H9 (cell line): ENCODE measurements around the gene MXI1. TPM values are rescaled to one million over a fixed set of nuclear protein-coding genes. Genes with fewer than 3 reads are reported as not detected.

ENCODE experiments used
- DNase-seq: peaks from one replicate; pipeline ENCODE4 v3.0.0-alpha.2; 2017
- H2AFZ ChIP-seq: one replicate; pipeline ENCODE4 v1.6.1; 2013; ENCODE audit warnings: mild to moderate bottlenecking, low read length, control low read depth, moderate library complexity
- H2AK5ac ChIP-seq: 2 replicates; pipeline ENCODE4 v1.6.1; 2013; ENCODE audit warnings: low read length, control low read depth, mixed read lengths; ENCODE audit not compliant: insufficient read length
- H2BK120ac ChIP-seq: one replicate; pipeline ENCODE4 v1.6.1; 2013; ENCODE audit warnings: low read depth, mild to moderate bottlenecking, low read length, control low read depth, inconsistent platforms; ENCODE audit not compliant: poor library complexity, severe bottlenecking
- H2BK12ac ChIP-seq: 2 replicates; pipeline ENCODE4 v1.6.1; 2013; ENCODE audit warnings: low read length, control low read depth, mixed read lengths, low read depth; ENCODE audit not compliant: insufficient read length
- H2BK15ac ChIP-seq: 2 replicates; pipeline ENCODE4 v1.6.1; 2013; ENCODE audit warnings: low read depth, low read length, control low read depth
- H2BK20ac ChIP-seq: one replicate; pipeline ENCODE4 v1.6.1; 2013; ENCODE audit warnings: low read depth, mild to moderate bottlenecking, low read length, control low read depth, inconsistent platforms; ENCODE audit not compliant: poor library complexity, severe bottlenecking
- H2BK5ac ChIP-seq: 2 replicates; pipeline ENCODE4 v1.6.1; 2013; ENCODE audit warnings: low read length, control low read depth, mixed read lengths; ENCODE audit not compliant: insufficient read length
- H3K14ac ChIP-seq: 2 replicates; pipeline ENCODE4 v1.6.1; 2013; ENCODE audit warnings: low read length, control low read depth; ENCODE audit not compliant: insufficient read depth
- H3K18ac ChIP-seq: 2 replicates; pipeline ENCODE4 v1.6.1; 2013; ENCODE audit warnings: low read depth, mild to moderate bottlenecking, mixed read lengths, low read length, control low read depth; ENCODE audit not compliant: insufficient read length
- H3K23ac ChIP-seq: 2 replicates; pipeline ENCODE4 v1.6.1; 2013; ENCODE audit warnings: low read length, control low read depth, mixed read lengths, low read depth; ENCODE audit not compliant: insufficient read length
- H3K23me2 ChIP-seq: 2 replicates; pipeline ENCODE4 v1.6.1; 2013; ENCODE audit warnings: low read depth, mild to moderate bottlenecking, mixed read lengths, low read length, control low read depth; ENCODE audit not compliant: insufficient read length, poor library complexity, severe bottlenecking
- H3K27ac ChIP-seq: 2 replicates; pipeline ENCODE4 v1.5.1; 2013; ENCODE audit warnings: low read length, control low read depth, mixed read lengths, low read depth; ENCODE audit not compliant: insufficient read length
- H3K27me3 ChIP-seq: 2 replicates; pipeline ENCODE4 v1.6.1; 2013; ENCODE audit warnings: low read length, control low read depth, inconsistent platforms; ENCODE audit not compliant: insufficient read depth
- H3K4ac ChIP-seq: 2 replicates; pipeline ENCODE4 v1.6.1; 2013; ENCODE audit warnings: low read depth, mild to moderate bottlenecking, control low read depth, inconsistent platforms, low read length, moderate library complexity
- H3K4me1 ChIP-seq: 2 replicates; pipeline ENCODE4 v1.6.1; 2013; ENCODE audit warnings: low read length, control low read depth, inconsistent platforms; ENCODE audit not compliant: insufficient read depth
- H3K4me2 ChIP-seq: 2 replicates; pipeline ENCODE4 v1.6.1; 2013; ENCODE audit warnings: low read length, control low read depth, mixed read lengths; ENCODE audit not compliant: insufficient read length, insufficient read depth
- H3K56ac ChIP-seq: 2 replicates; pipeline ENCODE4 v1.6.1; 2013; ENCODE audit warnings: low read depth, mild to moderate bottlenecking, mixed read lengths, low read length, control low read depth; ENCODE audit not compliant: insufficient read length
- H3K79me1 ChIP-seq: 2 replicates; pipeline ENCODE4 v1.6.1; 2013; ENCODE audit warnings: low read depth, mild to moderate bottlenecking, moderate library complexity, low read length, control low read depth, inconsistent platforms; ENCODE audit not compliant: insufficient read depth, poor library complexity, severe bottlenecking
- H3K79me2 ChIP-seq: 2 replicates; pipeline ENCODE4 v1.6.1; 2013; ENCODE audit warnings: low read length, control low read depth, inconsistent platforms; ENCODE audit not compliant: insufficient read depth
- H3K9ac ChIP-seq: 2 replicates; pipeline ENCODE4 v1.6.1; 2013; ENCODE audit warnings: low read length, control low read depth, mixed read lengths; ENCODE audit not compliant: insufficient read length; ENCODE audit errors: extremely low read depth
- H3K9me3 ChIP-seq: one replicate; pipeline ENCODE4 v1.6.1; 2013; ENCODE audit warnings: low read depth, low read length, inconsistent platforms; ENCODE audit not compliant: control insufficient read depth
- H3T11ph ChIP-seq: one replicate; pipeline ENCODE4 v1.6.1; 2013; ENCODE audit warnings: mild to moderate bottlenecking, low read length, control low read depth, inconsistent platforms
- H4K20me1 ChIP-seq: one replicate; pipeline ENCODE4 v1.6.1; 2013; ENCODE audit not compliant: control insufficient read depth, insufficient read length, insufficient read depth
- H4K5ac ChIP-seq: 2 replicates; pipeline ENCODE4 v1.6.1; 2013; ENCODE audit warnings: low read depth, mild to moderate bottlenecking, mixed read lengths, low read length, control low read depth; ENCODE audit not compliant: insufficient read length
- H4K8ac ChIP-seq: replicated peaks from 2 replicates; pipeline ENCODE4 v1.6.1; 2013; ENCODE audit warnings: low read length, control low read depth, mixed read lengths, low read depth; ENCODE audit not compliant: insufficient read length
- H4K91ac ChIP-seq: 2 replicates; pipeline ENCODE4 v1.6.1; 2013; ENCODE audit warnings: low read depth, mild to moderate bottlenecking, moderate library complexity, mixed read lengths, low read length, control low read depth; ENCODE audit not compliant: insufficient read length
- H3K27ac Mint-ChIP-seq, 3 experiments: 2 replicates in 2 of 3; 3 replicates in 1 of 3; pipeline ENCODE4 v1.8.0; 2020 to 2021; ENCODE audit warnings: mixed read lengths in 3 of 3, mild to moderate bottlenecking in 1 of 3, moderate library complexity in 1 of 3
- H3K27me3 Mint-ChIP-seq: 2 replicates; pipeline ENCODE4 v1.8.0; 2021; ENCODE audit warnings: low read depth, mild to moderate bottlenecking, moderate library complexity, mixed read lengths
- H3K36me3 Mint-ChIP-seq, 3 experiments: 2 replicates in 2 of 3; 3 replicates in 1 of 3; pipeline ENCODE4 v1.8.0; 2020 to 2021; ENCODE audit warnings: low read depth in 3 of 3, mixed read lengths in 3 of 3; ENCODE audit not compliant: insufficient read depth in 1 of 3
- H3K4me1 Mint-ChIP-seq, 2 experiments: 2 replicates each; pipeline ENCODE4 v1.8.0; 2020; ENCODE audit warnings: mixed read lengths in 2 of 2
- H3K4me3 Mint-ChIP-seq, 2 experiments: 2 replicates in 1 of 2; 3 replicates in 1 of 2; pipeline ENCODE4 v1.8.0; 2020 to 2021; ENCODE audit warnings: mild to moderate bottlenecking in 2 of 2, mixed read lengths in 2 of 2, moderate library complexity in 1 of 2
- H3K9me3 Mint-ChIP-seq, 2 experiments: 2 replicates in 1 of 2; 3 replicates in 1 of 2; pipeline ENCODE4 v1.8.0; 2020; ENCODE audit warnings: mild to moderate bottlenecking in 2 of 2, mixed read lengths in 2 of 2, moderate library complexity in 1 of 2
- WGBS: extraction: QIAGEN DNeasy Blood & Tissue Kit; methylation state at CpG from one replicate; pipeline ENCODE4 v1.1.7; 2013; ENCODE audit warnings: missing lambda C conversion rate, low lambda C conversion rate, mixed read lengths; ENCODE audit not compliant: insufficient read length; ENCODE audit errors: extremely low coverage; 5-methylcytosine and 5-hydroxymethylcytosine counted together
- total RNA-seq: library from RNA; stranded (reverse); gene quantifications from 2 replicates; pipeline ENCODE4 v1.2.1, GENCODE V29; 2021
- TF ChIP-seq, protein P1 (sequence below): fragments of 200-600 bp; sonication (generic); conservative IDR thresholded peaks from 3 replicates; pipeline ENCODE4 v1.8.0; 2021; ENCODE audit warnings: antibody characterized with exemption, mild to moderate bottlenecking

Gene MXI1
- total RNA-seq, 1 experiment from 2014 or later = 5.6 TPM

- peaks cover 2% of the 10 kb centered on the region; the same call in 1 of the 2 replicates for H3K4me1 ChIP-seq
- no peak overlapping the region for H3T11ph ChIP-seq
- no peak overlapping the region for H2BK20ac ChIP-seq
- no peak overlapping the region for H3K23ac ChIP-seq
- TF ChIP-seq, protein P1, sequence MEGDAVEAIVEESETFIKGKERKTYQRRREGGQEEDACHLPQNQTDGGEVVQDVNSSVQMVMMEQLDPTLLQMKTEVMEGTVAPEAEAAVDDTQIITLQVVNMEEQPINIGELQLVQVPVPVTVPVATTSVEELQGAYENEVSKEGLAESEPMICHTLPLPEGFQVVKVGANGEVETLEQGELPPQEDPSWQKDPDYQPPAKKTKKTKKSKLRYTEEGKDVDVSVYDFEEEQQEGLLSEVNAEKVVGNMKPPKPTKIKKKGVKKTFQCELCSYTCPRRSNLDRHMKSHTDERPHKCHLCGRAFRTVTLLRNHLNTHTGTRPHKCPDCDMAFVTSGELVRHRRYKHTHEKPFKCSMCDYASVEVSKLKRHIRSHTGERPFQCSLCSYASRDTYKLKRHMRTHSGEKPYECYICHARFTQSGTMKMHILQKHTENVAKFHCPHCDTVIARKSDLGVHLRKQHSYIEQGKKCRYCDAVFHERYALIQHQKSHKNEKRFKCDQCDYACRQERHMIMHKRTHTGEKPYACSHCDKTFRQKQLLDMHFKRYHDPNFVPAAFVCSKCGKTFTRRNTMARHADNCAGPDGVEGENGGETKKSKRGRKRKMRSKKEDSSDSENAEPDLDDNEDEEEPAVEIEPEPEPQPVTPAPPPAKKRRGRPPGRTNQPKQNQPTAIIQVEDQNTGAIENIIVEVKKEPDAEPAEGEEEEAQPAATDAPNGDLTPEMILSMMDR = no peak
- H3K23me2 ChIP-seq = no peaks in the 10 kb centered on the region
- Mint-ChIP-seq H3K36me3 (no peaks in the 10 kb centered on the region), H3K27me3 (peaks cover 97% of the 10 kb centered on the region), H3K4me1 (peaks cover 25 to 28% of the 10 kb centered on the region in 2 experiments), H3K27ac (no peak overlapping the region), H3K9me3 (peaks cover 0 to under 1% of the 10 kb centered on the region in 2 experiments; a peak in 1 of 5 replicates), H3K4me3 (no peak overlapping the region)
- H3K9ac ChIP-seq = no peak overlapping the region
- no peaks in the 10 kb centered on the region for H3K9me3 ChIP-seq
- peaks cover 12% of the 10 kb centered on the region; the same call in 1 of the 2 replicates for H3K27me3 ChIP-seq
- H3K79me1 ChIP-seq = no peaks in the 10 kb centered on the region
- H2BK12ac ChIP-seq = no peak overlapping the region
- H4K8ac ChIP-seq = no peak overlapping the region
- no peak overlapping the region for H3K56ac ChIP-seq
- no peak overlapping the region for H3K18ac ChIP-seq
- DNase-seq = peak; percentile 2
- H4K5ac ChIP-seq = no peak overlapping the region
- no peak overlapping the region for H3K27ac ChIP-seq
- H4K20me1 ChIP-seq = peaks cover 2% of the 10 kb centered on the region
- no peak overlapping the region for H2BK120ac ChIP-seq
- H2BK5ac ChIP-seq = no peak overlapping the region
- no peak overlapping the region for H4K91ac ChIP-seq
- H2AK5ac ChIP-seq = no peak overlapping the region
- H3K79me2 ChIP-seq = no peaks in the 10 kb centered on the region
- H3K4ac ChIP-seq = no peak overlapping the region
- H3K14ac ChIP-seq = no peak overlapping the region
- H3K4me2 ChIP-seq = no peak overlapping the region
- no CpG with 5 or more reads among the region's 4 CpGs for WGBS
- H2AFZ ChIP-seq = no peak overlapping the region
- H2BK15ac ChIP-seq = no peak overlapping the region
These were observed 47.3 kb upstream of the MXI1 start for GRCh38 chr10:110160081-110160480.
